Measurements from ENCODE around the gene NPR2. TPM values are rescaled to one million over a fixed set of nuclear protein-coding genes. Genes with fewer than 3 reads are reported as not detected.
A peak's percentile ranks its signal among the peaks of the same experiment; 100 is the strongest.

NPR2 gene
- total RNA-seq, 6 experiments from 2014 or later: 2.8 to 34.5 (median 13.1) TPM

DNA sequence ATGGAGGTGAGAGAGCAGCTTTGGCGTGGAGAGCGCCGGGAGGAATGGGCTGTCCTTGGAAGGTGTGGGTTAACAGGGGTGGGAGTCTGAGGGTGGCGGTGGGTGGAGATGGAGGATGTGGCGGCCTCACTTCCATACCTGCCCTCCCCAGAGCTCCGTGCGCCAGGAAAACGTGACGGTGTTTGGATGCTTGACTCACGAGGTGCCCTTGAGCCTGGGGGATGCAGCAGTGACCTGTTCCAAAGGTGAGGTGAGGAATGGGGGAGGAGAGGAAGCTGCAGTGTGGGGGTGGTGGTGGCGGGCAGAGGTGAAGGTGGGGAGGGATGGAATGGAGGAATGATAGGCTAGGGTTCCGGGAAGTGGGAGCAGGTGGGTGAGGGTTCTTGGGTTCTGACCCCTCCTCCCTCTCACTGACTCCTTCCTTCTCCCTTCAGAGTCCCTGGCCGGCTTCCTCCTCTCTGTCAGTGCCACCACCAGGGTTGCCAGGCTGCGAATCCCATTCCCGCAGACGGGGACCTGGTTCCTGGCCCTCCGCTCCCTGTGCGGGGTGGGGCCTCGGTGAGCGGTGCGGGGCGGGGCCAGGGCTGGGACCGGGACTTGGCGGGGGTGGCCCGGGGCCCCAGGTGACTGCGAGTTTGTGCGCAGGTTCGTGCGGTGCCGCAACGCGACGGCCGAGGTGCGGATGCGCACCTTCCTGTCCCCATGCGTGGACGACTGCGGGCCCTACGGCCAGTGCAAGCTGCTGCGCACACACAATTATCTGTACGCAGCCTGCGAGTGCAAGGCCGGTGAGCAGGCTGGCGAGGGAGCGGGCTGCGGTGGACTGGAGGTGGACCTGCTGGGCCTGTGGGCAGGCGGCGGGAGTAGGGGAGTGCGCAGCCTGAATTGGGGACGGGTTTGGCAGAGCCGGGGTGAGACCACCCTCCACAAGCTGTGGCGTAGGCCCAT is 54.7 kb downstream of the NPR2 start:
- no peak for TF ChIP-seq POLR2A (IDR thresholded peaks at IDR 0.05)
- TF ChIP-seq, protein P1, sequence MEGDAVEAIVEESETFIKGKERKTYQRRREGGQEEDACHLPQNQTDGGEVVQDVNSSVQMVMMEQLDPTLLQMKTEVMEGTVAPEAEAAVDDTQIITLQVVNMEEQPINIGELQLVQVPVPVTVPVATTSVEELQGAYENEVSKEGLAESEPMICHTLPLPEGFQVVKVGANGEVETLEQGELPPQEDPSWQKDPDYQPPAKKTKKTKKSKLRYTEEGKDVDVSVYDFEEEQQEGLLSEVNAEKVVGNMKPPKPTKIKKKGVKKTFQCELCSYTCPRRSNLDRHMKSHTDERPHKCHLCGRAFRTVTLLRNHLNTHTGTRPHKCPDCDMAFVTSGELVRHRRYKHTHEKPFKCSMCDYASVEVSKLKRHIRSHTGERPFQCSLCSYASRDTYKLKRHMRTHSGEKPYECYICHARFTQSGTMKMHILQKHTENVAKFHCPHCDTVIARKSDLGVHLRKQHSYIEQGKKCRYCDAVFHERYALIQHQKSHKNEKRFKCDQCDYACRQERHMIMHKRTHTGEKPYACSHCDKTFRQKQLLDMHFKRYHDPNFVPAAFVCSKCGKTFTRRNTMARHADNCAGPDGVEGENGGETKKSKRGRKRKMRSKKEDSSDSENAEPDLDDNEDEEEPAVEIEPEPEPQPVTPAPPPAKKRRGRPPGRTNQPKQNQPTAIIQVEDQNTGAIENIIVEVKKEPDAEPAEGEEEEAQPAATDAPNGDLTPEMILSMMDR (IDR thresholded peaks at IDR 0.05): no peak
- 65% methylated on average over 13 of the region's 53 CpGs for WGBS (ENCODE audit: insufficient coverage, low coverage, low lambda C conversion rate, missing lambda C conversion rate)
- ATAC-seq: no peak
- Histone ChIP-seq H3K27me3 (no peaks in the 10 kb centered on the region), H3K4me3 (no peak overlapping the region), H3K9me3 (no peaks in the 10 kb centered on the region), H3K27ac (no peak overlapping the region), H3K4me1 (no peaks in the 10 kb centered on the region), H3K36me3 (peaks cover 0 to 3% (median 0%) of the 10 kb centered on the region in 4 donors)
- peak in 1 of 3 donors; percentile 52 for DNase-seq
- intact Hi-C loops (cut with DNase I): no loop called here

DNA sequence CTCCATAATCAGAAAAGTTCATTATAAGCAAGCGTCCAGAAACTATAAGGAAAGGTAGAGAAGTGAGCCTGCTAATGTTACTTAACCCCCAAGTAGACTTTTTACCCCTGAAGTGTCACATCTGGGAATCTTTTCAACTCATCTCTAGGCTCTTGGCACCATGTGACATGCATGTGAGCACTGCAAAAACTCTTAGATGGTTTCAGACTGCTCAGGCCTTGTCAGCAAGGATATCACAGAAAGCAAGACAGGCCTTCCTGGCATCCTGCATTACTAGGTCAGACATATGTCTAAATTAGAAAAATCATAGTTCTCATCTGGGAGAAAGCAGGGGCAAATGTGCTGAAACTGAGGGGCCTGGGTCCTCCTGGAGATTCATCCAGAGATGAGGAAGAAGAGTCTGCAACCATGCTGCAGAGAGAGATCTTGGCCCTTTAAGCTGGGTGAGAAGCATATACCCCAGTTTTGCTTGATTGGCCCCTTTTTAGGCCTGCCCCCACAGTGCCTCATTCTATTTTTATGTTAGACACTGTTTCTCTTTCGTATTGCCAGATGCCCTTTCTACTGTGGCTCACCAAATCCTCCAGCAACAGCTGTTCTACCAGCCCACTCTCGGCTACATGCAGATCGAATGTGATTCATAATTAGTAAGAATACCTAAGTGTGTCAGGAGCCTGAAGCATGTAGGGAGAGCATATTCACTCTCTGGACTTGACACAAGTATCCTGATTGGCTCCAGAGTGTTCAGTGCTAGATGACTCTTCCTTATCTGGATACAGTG is 56.6 kb downstream of the NPR2 start:
- no peak for TF ChIP-seq POLR2A (IDR thresholded peaks at IDR 0.05)
- TF ChIP-seq, protein P1 (IDR thresholded peaks at IDR 0.05): no peak
- Histone ChIP-seq H3K27me3 (no peaks in the 10 kb centered on the region), H3K27ac (no peak overlapping the region), H3K4me1 (no peaks in the 10 kb centered on the region), H3K4me3 (no peak overlapping the region), H3K9me3 (no peaks in the 10 kb centered on the region), H3K36me3 (peaks cover 0 to 3% (median 0%) of the 10 kb centered on the region in 4 donors)
- DNase-seq (no peak), ATAC-seq (no peak)
- intact Hi-C loops (cut with DNase I): no loop called here
- WGBS (ENCODE audit: insufficient coverage, low coverage, low lambda C conversion rate, missing lambda C conversion rate): 72% methylated on average over 2 of the region's 4 CpGs

DNA sequence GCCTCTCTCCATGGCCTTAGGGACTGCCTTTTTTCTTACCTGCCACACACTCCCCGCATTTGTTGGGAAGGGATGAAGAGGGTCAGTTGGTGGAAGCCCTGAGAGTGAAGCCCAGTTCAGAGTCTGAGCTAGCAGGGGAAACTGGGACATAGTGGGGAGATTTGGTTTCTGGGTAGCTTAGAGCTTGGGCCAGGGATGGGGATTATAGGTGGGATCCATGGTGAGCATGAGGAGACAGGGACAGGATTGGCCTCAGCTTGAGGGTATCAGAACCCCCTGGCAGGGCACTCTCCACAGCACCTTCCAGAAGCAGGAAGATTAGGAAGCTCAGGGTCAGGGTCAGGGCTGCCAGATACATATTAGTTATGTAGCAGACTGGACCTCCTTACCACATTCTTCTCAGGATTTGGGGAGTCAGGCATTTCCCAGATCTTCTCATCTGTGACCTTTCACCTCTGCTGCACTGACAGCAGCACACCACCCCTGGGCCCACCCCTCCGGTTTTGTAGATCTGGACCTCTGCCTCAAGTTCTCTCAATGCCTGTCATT is 61.0 kb downstream of the NPR2 start:
- H3K27me3 ChIP-seq: no peaks in the 10 kb centered on the region
- TF ChIP-seq POLR2A (IDR thresholded peaks at IDR 0.05): no peak
- TF ChIP-seq, protein P1 (IDR thresholded peaks at IDR 0.05): no peak
- WGBS (ENCODE audit: insufficient coverage, low coverage, low lambda C conversion rate, missing lambda C conversion rate): 96% methylated on average over 2 of the region's 2 CpGs
- H3K4me3 ChIP-seq: no peak overlapping the region
- no peak for ATAC-seq
- no peaks in the 10 kb centered on the region for H3K36me3 ChIP-seq
- no peaks in the 10 kb centered on the region for H3K9me3 ChIP-seq
- no peaks in the 10 kb centered on the region for H3K4me1 ChIP-seq
- intact Hi-C loops (cut with DNase I): no loop called here
- H3K27ac ChIP-seq: no peak overlapping the region
- peak in 1 of 3 donors; percentile 13 for DNase-seq

DNA sequence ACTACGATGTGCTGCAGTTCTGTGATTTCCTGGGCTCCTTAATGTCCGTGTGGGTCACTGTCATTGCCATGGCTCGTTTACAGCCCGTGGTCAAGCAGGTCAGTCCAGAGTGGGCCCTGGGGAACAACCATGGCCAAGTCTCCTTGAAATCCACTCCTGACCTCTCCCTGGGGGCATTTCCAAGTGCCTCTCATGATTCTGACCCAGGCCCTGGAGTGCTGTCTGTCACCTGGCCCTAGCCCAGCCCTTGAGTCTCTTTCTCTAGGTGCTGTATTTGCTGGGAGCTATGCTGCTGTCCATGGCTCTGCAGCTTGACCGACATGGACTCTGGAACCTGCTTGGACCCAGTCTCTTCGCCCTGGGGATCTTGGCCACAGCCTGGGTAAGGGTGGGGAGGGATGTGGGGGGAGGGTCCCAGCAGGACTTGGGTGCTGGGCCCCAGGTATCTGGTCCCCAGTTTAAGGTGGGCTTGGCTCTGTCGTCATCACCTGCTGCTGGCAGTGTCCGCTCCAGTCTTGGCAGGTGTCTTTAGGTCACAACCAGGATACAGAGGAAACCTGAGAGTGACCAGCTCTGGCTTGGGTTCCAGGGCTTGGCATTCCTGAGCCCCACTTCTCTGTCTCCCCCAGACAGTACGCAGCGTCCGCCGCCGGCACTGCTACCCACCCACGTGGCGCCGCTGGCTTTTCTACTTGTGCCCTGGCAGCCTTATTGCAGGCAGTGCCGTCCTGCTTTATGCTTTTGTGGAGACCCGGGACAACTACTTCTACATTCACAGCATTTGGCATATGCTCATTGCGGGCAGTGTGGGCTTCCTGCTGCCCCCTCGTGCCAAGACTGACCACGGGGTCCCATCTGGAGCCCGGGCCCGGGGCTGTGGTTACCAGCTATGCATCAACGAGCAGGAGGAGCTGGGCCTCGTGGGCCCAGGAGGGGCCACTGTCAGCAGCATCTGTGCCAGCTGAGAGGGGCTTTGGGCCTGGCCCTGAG is 61.8 kb downstream of the NPR2 start:
- intact Hi-C loops (cut with DNase I): no loop called here
- Histone ChIP-seq H3K4me1 (no peaks in the 10 kb centered on the region), H3K27me3 (no peaks in the 10 kb centered on the region), H3K36me3 (no peaks in the 10 kb centered on the region), H3K4me3 (no peak overlapping the region), H3K27ac (no peak overlapping the region), H3K9me3 (no peaks in the 10 kb centered on the region)
- WGBS (ENCODE audit: insufficient coverage, low coverage, low lambda C conversion rate, missing lambda C conversion rate): 75% methylated on average over 10 of the region's 25 CpGs
- DNase-seq (peak in 1 of 3 donors; percentile 39), ATAC-seq (peak in 1 of 4 donors; percentile 21)
- TF ChIP-seq, protein P1 (IDR thresholded peaks at IDR 0.05): no peak
- TF ChIP-seq POLR2A (IDR thresholded peaks at IDR 0.05): no peak
